CD4-positive, alpha-beta T cell treated with Interleukin-2 at 100 ng/mL for 4 hours (primary cell): Measurements from ENCODE around the gene ZNF488.
A peak's percentile ranks its signal among the peaks of the same experiment; 100 is the strongest.
"Not testable (repeated sequence)": the region's sequence is repeated elsewhere in the genome, so short reads cannot be mapped to it uniquely, and the experiment has no call there.

Experiments used
- DNase-seq: peaks from one replicate; pipeline ENCODE4 v3.0.0-alpha.2; 2020; ENCODE audit warnings: low spot score

The ZNF488 gene

DNA sequence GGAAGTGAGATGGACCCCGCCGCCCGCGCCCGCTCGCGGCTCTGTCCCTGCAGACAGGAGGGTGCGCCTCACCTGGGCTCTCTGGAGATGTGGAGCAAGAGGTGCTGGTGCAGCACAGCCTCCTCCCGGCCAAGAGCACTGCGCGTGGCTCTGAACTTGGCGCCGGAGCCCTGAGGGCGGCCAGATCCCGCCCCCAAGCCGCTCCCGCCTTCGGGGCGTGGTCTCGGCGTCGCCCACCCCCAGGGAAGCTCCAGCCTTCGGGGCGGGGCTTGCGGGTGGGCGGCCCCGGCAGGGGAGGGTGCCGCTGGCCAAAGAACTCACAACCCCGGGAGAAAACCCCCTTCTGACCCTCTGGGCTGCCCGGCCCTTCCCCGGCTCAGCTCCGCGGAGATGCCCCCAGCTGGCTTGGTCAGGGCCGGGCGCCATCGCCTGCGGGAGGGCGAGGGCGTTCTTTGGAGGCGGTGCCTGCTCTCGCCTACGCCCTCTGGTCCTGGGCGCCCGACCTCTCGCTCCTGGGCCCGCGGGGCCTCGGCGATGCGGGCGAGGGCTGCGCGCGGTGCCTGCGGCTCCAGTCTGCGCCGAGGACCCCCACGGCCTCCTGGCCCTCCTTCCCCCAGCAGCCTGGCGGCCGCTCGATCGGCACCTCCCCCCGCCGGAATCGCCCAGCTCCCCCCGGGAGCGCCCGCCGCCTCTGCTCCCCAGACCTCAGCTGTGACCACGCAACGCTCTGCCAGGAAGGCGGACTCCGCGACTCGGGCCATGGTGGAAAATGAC, at the start of gene ZNF488:
ZNF488 (minus strand) TSS at position 146 of the 774 bp plus-strand sequence. CDS start 15,464 bp downstream, outside the sequence.
- DNase-seq = peak; percentile 66

- DNase-seq = no peak
Observed at GRCh38 chr10:47425813-47426419, 41.8 kb upstream of the ZNF488 start.

DNA sequence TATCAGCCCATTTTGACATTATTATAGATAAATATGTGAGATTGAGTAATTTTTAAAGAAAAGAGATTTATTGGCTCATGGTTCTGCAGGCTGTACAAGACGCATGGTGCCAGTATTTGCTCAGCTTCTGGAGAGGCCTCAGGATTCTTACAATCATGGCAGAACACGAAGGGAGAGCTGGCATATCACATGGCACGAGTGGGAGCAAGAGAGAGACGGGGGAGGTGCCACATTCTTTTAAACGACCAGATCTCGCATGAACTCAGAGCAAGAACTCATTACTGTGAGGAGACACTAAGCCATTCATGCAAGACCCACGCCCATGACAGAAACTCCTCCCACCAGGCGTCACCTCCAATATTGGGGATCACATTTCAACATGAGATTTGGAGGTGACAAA, 40.1 kb upstream of the ZNF488 start:
- DNase-seq = no peak

DNA sequence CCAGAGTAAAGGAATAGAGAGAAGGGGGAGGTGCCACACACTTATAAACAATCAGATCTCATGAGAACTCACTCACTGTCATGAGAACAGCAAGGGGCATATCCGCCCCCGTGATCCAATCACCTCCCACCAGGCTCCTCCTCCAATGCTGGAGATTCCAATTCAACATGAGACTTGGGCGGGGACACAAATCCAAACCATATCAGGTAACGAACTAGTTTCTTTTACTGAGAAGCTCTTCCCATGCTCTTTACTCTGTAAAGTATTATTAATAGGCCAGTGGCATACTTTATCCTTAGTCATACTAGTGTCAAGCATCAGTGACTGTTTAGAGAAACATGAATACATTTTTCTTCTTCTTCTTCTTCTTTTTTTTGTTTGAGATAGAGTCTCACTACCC, 39.4 kb upstream of the ZNF488 start:
- no peak for DNase-seq

GRCh38 chr10:47421057-47421952, 37.2 kb upstream of the ZNF488 start:
- no peak for DNase-seq

DNA sequence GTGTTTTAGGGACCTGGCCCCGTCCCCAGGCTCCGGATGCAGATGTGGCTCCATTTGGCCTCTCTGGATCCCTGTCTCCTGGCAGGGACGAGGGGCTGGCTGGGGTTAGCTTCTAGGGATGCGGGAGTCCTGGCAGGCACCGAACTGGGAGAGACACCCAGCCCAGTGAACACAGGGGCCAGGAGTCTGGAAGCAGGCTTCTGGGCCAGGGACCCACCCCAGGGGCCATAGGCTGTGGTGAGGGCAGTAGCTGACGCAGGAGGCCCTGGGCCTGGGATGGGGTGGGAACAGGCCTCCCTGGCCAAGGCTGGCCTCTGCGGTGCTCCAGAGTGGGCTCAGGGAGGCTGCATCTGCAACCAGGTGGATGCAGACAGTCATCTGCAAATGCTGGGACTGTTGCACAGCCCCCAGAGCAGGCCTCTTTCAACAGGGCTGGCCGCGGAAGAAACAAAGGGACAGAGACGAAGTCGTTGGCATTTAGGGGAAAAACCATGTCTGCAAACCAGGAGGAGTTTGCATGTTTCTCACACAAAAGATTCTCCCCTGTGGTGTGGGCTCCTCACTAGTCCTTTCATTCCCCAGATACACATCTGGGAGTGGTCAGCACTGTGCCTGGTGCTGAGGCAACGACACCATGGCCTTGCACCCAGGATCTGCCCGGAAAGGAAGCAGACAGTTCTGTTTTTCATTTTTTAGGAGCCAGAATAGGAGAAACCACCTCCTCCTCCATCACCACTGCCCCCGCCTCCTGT, 36.4 kb upstream of the ZNF488 start:
- DNase-seq = no peak

DNA sequence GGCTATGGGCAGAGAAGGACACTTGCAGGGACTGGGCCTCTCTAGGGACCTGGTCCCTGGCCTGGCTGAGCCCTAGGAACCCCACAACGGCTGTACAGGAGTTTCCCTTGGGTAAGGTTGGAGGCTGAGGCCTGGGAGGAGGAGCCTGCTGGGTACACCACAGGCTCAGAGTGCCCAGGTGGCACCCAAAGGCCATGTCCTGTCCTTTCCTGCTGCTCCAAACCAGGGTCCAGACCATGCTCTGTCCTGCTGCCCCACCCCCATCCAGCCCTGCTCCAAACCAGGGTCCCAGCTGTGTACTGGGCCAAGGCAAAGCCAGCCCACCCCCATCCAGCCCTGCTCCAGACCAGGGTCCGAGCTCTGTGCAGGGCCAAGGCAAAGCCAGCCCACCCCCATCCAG, 35.3 kb upstream of the ZNF488 start:
- DNase-seq = no peak

DNA sequence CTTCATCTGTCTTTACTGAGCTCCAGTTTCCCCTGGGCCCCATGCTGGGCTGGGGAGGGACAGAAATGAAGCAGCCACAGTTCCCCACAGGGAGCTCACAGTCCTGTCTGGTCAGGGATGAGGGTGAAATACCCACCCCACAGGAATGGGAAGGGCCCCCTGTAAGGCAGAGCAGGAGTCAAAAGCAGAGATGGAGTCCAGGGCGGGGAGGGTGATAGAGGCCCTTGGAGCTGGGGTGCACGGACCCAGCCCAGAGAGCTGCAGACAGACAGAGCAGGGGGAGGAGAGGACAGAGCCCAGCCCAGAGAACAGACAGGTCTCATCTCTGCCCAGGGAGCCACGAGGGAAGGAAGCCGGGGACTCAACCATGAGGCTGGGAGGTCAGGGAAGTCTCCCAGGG, 34.9 kb upstream of the ZNF488 start:
- DNase-seq = no peak

GRCh38 chr10:47418321-47418720, 34.2 kb upstream of the ZNF488 start:
- no peak for DNase-seq

DNA sequence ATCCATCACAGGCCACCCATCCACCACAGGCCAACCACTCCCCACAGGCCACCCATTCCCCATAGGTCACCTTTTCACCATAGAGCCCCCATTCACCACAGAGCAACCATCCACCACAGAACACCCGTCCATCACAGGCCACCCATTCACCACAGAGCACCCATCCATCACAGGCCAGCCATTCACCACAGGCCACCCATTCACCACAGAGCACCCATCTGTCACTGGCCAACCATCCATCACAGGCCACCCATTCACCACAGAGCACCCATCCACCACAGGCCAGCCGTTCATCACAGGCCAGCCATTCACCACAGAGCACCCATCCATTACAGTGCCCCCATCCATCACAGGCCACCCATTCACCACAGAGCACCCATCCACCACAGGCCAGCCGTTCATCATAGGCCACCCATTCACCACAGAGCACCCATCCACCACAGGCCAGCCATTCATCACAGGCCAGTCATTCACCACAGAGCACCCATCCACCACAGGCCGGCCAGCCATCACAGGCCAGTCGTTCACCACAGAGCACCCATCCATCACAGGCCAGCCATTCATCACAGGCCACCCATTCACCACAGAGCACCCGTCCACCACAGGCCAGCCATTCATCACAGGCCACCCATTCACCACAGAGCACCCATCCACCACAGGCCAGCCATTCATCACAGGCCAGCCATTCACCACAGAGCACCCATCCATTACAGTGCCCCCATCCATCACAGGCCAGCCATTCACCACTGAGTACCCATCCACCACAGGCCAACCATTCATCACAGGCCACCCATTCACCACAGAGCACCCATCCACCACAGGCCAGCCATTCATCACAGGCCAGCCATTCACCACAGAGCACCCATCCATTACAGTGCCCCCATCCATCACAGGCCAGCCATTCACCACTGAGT, 32.5 kb upstream of the ZNF488 start:
- DNase-seq = not testable (repeated sequence)

DNA sequence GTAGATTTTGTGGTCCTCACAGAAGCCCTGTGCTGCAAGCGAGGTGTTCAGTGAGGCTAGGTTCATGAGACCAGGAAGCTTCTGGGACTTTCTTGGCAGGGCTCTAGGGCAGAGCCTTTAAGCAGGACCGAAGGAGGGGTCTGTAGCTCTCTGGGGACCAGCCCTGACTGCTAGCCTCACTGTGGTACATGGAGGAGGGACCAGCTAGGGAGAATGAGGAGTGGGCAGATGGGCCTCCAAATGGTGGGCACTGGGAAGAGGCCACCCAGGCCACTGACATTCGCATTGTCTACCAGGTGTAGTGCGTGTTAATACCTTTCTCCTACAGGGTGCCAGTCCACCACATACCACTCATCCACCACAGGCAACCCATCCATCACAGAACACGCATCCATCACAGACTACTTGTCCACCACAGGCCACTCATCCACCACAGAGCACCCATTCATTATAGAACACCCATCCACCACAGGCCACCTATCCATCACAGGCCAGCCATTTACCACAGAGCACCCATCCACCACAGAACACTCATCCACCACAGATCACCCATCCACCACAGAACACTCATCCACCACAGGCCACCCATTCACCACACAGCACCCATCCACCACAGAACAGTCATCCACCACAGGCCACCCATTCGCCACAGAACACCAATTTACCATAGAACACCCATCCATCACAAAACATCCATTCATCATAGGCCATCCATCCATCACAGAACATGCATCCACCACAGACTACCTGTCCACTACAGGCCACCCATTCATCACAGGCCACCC, 31.6 kb upstream of the ZNF488 start:
- DNase-seq = no peak

- DNase-seq = no peak
Observed at GRCh38 chr10:47414752-47415519, 30.8 kb upstream of the ZNF488 start.

- DNase-seq = no peak
Observed at GRCh38 chr10:47414227-47414592, 30.1 kb upstream of the ZNF488 start.

DNA sequence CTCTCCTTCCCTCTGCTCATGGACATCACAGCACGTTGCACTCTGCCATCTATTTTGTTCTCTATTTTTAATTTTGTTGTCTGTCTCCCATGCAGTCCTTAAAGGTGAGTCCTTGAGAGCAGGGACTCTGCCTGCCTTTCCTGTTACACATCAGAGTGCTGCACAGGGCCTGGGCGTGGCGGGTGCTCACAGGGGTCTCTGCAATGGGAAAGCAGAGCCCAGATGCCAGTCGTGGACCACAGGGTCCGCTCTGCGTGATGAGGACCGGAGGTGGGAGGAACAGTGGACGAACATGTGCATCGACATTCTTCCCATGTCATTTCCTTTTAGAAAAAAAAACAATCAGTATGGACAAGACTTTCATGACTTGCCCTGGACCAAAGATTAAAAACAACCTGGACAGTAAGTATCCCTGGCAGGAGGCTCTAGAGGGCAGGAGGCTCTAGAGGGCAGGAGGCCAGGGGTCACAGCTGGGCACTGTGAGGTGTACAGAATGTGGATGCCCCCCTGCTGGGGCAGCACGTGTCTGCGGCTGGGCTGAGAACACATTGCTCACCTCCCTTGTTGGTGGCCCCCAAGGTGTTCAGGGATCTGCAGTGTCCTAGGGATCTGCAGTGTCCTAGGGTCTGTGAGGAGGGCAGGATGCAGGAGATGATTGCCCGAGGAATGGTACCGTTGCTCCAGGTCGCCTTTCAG, 29.6 kb upstream of the ZNF488 start:
- no peak for DNase-seq

- no peak for DNase-seq
Observed at GRCh38 chr10:47412869-47413268, 28.8 kb upstream of the ZNF488 start.

- DNase-seq = no peak
Observed at GRCh38 chr10:47412177-47412730, 28.2 kb upstream of the ZNF488 start.

DNA sequence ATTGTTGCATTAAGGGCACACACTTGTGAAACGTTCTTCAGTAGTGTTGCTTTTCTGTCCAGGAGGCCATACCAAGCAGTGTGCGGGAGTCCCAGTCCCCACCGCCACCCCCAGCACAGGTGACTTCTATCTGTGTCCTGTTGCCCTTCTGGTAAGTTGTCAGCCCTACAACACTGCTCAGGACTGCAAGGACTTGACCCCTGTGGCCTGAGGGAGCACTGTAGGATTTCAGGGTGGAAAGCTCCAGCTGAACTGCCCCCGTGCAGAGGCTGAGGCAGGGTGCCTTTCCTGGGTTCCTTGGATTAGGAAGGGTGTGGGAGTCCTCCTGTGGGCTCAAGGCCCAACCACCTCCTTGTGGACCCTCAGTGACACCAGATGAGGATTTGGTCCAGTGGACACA, 26.8 kb upstream of the ZNF488 start:
- DNase-seq = no peak

GRCh38 chr10:47410271-47410670, 26.2 kb upstream of the ZNF488 start:
- DNase-seq = no peak
